Breast epithelium (tissue), 3 donors: ENCODE measurements around the gene DIS3L2.

ENCODE experiments used
- CTCF ChIP-seq, 3 donors: fragments of 450-650 bp; IDR thresholded peaks; one replicate each; pipeline ENCODE4 v1.5.1; 2016 to 2017; ENCODE audit warnings: antibody characterized with exemption in 3 of 3, mild to moderate bottlenecking in 3 of 3, moderate library complexity in 3 of 3
- POLR2A ChIP-seq: fragments of 450-650 bp; IDR thresholded peaks from one replicate; pipeline ENCODE4 v1.6.1; 2016; ENCODE audit warnings: antibody characterized with exemption, mild to moderate bottlenecking, moderate library complexity
- POLR2AphosphoS5 ChIP-seq, 3 donors: sonication (generic); formaldehyde crosslinking; IDR thresholded peaks; one replicate each; pipeline ENCODE4 v1.6.1; 2017; ENCODE audit warnings: antibody characterized with exemption in 3 of 3

- TF ChIP-seq POLR2A = no peak
- TF ChIP-seq POLR2AphosphoS5 (IDR thresholded peaks at IDR 0.05) = no peak
- no peak for TF ChIP-seq CTCF (IDR thresholded peaks at IDR 0.05)
Measured at GRCh38 chr2:232001073-232001472, 39.6 kb downstream of the DIS3L2 start.
